ENCODE results near the gene TNFRSF12A.
A peak's percentile ranks its signal among the peaks of the same experiment; 100 is the strongest.
"Not testable (repeated sequence)": the region's sequence is repeated elsewhere in the genome, so short reads cannot be mapped to it uniquely, and the experiment has no call there.

The TNFRSF12A gene

DNA sequence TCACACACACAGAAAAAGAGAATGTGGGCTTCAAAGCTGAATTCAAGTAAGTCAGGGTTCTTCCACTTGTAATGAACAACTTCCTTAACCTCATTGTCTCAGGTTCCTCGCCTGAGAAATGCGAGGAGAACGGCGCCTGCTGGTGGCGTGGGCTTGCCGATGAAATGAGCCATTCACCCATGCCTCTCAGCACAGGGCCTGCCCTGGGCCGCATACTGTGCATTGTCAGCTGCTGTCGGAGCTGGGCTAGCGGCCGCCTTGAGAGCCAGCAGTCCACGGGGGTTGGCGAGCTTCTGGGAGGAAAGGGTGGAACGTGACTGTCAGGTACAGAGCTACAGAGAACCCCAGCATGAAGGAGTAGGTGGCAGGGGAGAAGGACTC, 33.2 kb downstream of the TNFRSF12A start:
- H3K27me3 Mint-ChIP-seq: not testable (repeated sequence)

DNA sequence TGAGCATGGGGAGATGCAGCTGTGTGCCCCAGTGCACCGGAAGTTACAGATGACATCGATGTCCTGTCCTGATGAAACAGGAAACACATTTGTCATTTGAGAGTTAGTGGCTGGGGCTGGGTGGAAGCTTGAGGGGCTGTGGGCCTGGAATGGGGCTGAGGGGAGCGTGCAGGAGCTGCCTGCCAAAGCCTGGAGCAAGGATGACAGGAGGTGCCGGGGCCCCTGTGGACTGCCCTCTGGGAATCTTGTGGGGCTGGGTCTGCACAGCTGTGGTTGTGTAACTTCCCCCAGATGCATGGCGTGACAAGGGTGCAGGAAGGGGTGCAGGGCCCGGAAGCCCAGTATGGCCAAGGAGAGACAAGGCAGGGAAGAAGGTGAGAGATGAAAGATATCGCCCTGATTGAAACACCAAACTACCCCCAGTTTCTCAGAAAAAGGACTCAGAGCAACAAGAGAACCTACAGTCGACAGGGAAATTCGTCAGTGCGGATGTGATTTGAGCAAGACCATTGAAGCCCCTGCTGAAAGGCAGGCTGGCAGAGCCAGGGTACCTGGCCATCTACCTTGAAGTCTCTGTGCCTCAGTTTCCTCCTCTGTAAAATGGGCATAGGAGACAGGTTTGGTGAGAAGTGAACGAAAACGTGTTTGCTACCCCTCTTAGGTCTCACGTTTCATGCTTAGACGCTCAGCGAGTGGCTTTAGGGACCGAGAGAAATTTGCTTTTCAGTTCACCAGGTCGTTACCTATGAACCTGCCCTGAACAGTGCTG, 35.0 kb downstream of the TNFRSF12A start:
- Mint-ChIP-seq H3K4me1 (peaks cover 58% of the 10 kb centered on the region), H3K36me3 (ENCODE audit: insufficient read depth) (peaks cover 8% of the 10 kb centered on the region), H3K27ac (ENCODE audit: low read depth) (peak overlapping the region; percentile 83), H3K27me3 (no peaks in the 10 kb centered on the region), H3K4me3 (peak overlapping the region; percentile 66), H3K9me3 (no peaks in the 10 kb centered on the region)
- DNase-seq (ENCODE audit: low spot score in 2 of 2) (no peak), ATAC-seq (replicated peaks; ENCODE audit: extremely low read depth, poor library complexity, severe bottlenecking) (no peak)

More for the DNA sequence above, 33.2 kb downstream of the TNFRSF12A start:
- H3K4me3 Mint-ChIP-seq: peak overlapping the region; percentile 6
- not testable (repeated sequence) for H3K9me3 Mint-ChIP-seq; H3K27ac Mint-ChIP-seq (ENCODE audit: low read depth); H3K36me3 Mint-ChIP-seq (ENCODE audit: insufficient read depth); DNase-seq (ENCODE audit: low spot score in 2 of 2)
- H3K4me1 Mint-ChIP-seq: peaks cover 59% of the 10 kb centered on the region
- peak; percentile 33 for ATAC-seq (replicated peaks; ENCODE audit: extremely low read depth, poor library complexity, severe bottlenecking)

DNA sequence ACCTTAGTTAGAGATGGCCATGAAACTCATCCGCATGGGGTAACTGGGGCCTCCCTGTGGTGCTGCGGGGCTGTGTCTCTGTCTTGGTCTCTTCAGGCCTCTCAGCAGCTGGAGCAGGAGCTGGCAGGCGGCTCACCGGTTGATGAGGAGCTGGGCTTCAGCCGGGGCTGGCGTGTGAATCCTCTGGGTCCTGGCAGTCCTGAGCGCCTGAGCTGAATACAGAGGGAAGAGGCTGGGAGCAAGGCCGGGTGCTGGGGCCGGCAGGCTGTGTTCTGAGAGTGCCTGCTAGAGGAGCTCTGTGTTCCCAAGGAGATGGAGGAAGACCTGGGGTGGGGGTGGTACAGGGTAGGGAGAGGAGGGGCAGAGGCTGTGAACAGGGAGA, 35.6 kb downstream of the TNFRSF12A start:
- Mint-ChIP-seq H3K4me3 (peak overlapping the region; percentile 66), H3K27ac (ENCODE audit: low read depth) (peak overlapping the region; percentile 83), H3K4me1 (peaks cover 52% of the 10 kb centered on the region)
- ATAC-seq (replicated peaks; ENCODE audit: extremely low read depth, poor library complexity, severe bottlenecking); H3K36me3 Mint-ChIP-seq (ENCODE audit: insufficient read depth); H3K27me3 Mint-ChIP-seq; H3K9me3 Mint-ChIP-seq; DNase-seq (ENCODE audit: low spot score in 2 of 2): not testable (repeated sequence)

DNA sequence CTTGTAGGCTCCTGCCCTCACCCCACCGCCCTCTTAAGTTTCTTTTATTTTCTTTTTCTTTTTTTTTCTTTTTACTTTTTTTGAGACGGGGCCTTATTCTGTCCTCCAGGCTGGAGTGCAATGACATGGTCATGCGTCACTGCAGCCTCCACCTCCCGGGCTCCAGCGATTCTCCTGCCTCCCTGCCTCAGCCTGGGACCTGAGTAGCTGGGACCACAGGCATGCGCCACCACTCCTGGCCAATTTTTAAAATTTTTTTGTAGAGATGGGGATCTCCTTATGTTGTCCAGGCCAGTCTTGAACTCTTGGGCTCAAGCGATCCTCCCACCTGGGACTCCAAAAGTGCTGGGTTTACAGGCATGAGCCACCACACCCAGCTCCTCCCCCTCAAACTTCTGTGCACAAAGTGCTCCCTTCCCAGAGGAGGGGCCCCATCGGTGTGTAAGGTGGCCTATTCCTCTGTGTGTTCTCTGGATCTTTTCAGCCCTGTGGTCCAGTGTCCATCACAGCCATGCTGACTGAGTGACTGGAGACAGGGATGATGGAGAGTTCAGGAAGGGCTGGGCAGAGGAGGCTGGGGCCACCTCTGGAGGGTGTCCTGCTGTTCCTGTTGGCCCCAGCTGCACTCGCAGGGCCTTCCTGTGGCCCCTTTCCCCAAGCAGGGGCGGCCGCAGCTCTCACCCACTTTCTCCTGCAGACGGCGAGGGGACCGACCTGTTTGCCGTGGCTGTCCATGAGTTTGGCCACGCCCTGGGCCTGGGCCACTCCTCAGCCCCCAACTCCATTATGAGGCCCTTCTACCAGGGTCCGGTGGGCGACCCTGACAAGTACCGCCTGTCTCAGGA, 36.4 kb downstream of the TNFRSF12A start:
- ATAC-seq (replicated peaks; ENCODE audit: extremely low read depth, poor library complexity, severe bottlenecking): no peak
- no peaks in the 10 kb centered on the region for H3K27me3 Mint-ChIP-seq
- peak overlapping the region; percentile 88 for H3K4me3 Mint-ChIP-seq
- H3K9me3 Mint-ChIP-seq: no peaks in the 10 kb centered on the region
- no peak for DNase-seq (ENCODE audit: low spot score in 2 of 2)
- H3K27ac Mint-ChIP-seq (ENCODE audit: low read depth): peak overlapping the region; percentile 83
- peaks cover 45% of the 10 kb centered on the region for H3K4me1 Mint-ChIP-seq
- H3K36me3 Mint-ChIP-seq (ENCODE audit: insufficient read depth): peaks cover 8% of the 10 kb centered on the region

- Mint-ChIP-seq H3K36me3 (ENCODE audit: insufficient read depth) (peaks cover 8% of the 10 kb centered on the region), H3K9me3 (no peaks in the 10 kb centered on the region)
Measured at GRCh38 chr16:3057181-3058138, 37.3 kb downstream of the TNFRSF12A start.

DNA sequence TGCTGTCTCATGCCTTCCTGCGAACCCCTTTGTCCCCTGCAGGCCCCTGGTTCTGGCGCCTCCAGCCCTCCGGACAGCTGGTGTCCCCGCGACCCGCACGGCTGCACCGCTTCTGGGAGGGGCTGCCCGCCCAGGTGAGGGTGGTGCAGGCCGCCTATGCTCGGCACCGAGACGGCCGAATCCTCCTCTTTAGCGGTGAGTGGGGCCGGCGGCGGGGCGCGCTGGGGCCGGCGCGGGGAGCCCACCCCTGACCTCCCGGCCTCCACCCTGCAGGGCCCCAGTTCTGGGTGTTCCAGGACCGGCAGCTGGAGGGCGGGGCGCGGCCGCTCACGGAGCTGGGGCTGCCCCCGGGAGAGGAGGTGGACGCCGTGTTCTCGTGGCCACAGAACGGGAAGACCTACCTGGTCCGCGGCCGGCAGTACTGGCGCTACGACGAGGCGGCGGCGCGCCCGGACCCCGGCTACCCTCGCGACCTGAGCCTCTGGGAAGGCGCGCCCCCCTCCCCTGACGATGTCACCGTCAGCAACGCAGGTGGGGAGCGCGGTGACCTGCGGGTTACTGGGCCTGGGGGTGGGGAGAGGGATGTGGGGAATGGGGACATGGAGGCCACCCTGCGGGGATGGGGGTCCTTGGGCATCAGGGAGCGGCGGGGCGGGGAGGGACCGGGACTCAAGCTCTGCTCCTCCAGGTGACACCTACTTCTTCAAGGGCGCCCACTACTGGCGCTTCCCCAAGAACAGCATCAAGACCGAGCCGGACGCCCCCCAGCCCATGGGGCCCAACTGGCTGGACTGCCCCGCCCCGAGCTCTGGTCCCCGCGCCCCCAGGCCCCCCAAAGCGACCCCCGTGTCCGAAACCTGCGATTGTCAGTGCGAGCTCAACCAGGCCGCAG, 38.2 kb downstream of the TNFRSF12A start:
- ATAC-seq (replicated peaks; ENCODE audit: extremely low read depth, poor library complexity, severe bottlenecking) (peak; percentile 50), DNase-seq (ENCODE audit: low spot score in 2 of 2) (no peak)
- Mint-ChIP-seq H3K36me3 (ENCODE audit: insufficient read depth) (peaks cover 8% of the 10 kb centered on the region), H3K9me3 (no peaks in the 10 kb centered on the region), H3K27me3 (no peaks in the 10 kb centered on the region), H3K4me1 (peaks cover 44% of the 10 kb centered on the region), H3K27ac (ENCODE audit: low read depth) (peak overlapping the region; percentile 83), H3K4me3 (peak overlapping the region; percentile 88)

More at GRCh38 chr16:3057181-3058138, 37.3 kb downstream of the TNFRSF12A start:
- H3K4me1 Mint-ChIP-seq: peaks cover 39% of the 10 kb centered on the region
- no peaks in the 10 kb centered on the region for H3K27me3 Mint-ChIP-seq
- ATAC-seq (replicated peaks; ENCODE audit: extremely low read depth, poor library complexity, severe bottlenecking) (no peak), DNase-seq (ENCODE audit: low spot score in 2 of 2) (no peak)
- H3K27ac Mint-ChIP-seq (ENCODE audit: low read depth): peak overlapping the region; percentile 83
- peak overlapping the region; percentile 88 for H3K4me3 Mint-ChIP-seq

DNA sequence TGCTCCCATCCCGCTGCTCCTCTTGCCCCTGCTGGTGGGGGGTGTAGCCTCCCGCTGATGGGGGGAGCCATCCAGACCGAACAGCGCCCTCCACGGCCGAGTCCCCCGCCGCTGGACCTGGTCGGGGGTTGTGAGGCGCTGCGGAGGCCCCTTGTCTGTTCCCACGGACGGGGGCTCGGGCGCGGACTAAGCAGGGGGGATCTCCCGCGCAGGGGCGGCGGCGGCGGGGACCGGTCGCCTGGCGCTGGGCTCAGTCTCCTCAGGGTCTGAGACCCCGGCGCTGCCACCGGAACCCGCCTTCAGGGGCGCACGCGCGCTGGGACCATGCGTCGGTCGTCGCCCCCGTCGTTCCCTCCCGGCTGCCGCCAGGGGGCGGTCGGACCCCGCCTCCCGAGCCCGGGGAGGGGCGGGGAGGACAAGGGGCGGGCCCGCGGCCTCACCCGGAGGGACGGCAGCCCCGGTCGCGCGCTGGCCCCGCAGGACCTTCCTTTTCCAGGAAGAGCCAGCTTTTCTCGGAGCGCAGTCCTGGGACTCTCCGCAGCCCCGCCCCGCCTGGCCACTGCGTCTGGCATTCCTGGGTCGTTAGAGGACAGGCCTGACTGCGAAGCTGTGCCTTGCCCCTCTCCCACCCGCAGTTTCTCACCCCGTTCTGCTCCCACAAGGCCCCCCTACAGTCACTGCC, 39.0 kb downstream of the TNFRSF12A start:
- peak overlapping the region; percentile 82 for H3K27ac Mint-ChIP-seq (ENCODE audit: low read depth)
- no peaks in the 10 kb centered on the region for H3K9me3 Mint-ChIP-seq
- DNase-seq (ENCODE audit: low spot score in 2 of 2) (peak; percentile 81 to 84), ATAC-seq (replicated peaks; ENCODE audit: extremely low read depth, poor library complexity, severe bottlenecking) (peak; percentile 84)
- H3K4me3 Mint-ChIP-seq: peak overlapping the region; percentile 88
- H3K36me3 Mint-ChIP-seq (ENCODE audit: insufficient read depth): peaks cover 8% of the 10 kb centered on the region
- H3K4me1 Mint-ChIP-seq: peaks cover 42% of the 10 kb centered on the region
- no peaks in the 10 kb centered on the region for H3K27me3 Mint-ChIP-seq

DNA sequence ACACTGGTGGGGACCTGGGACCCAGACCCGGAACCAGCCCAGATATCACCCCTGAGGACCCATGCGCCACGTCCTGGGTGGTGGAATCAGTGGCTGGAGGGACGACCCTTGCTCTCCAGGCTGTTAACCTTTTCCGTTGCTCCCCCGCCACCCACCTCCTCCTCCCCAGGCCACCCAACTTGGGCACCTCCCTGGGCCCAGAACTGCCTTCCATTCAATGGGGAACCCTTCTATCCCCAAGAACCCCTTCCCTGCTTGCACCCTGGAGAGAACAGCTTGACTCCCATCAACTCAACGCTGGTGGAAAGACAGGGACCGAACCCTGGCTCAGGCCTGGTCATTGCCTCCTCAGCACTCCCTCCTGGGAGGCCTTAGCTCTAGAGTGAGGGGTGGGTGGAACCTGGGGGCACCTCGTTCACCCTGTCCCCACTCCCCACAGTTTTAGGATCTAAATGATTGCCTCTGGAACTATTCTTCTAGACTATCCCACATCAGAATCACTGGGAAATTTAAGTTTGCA, 39.6 kb downstream of the TNFRSF12A start:
- DNase-seq (ENCODE audit: low spot score in 2 of 2) (no peak), ATAC-seq (replicated peaks; ENCODE audit: extremely low read depth, poor library complexity, severe bottlenecking) (no peak)
- Mint-ChIP-seq H3K4me3 (peak overlapping the region; percentile 88), H3K36me3 (ENCODE audit: insufficient read depth) (peaks cover 10% of the 10 kb centered on the region), H3K4me1 (peaks cover 43% of the 10 kb centered on the region), H3K27ac (ENCODE audit: low read depth) (peak overlapping the region; percentile 82), H3K9me3 (no peaks in the 10 kb centered on the region), H3K27me3 (no peaks in the 10 kb centered on the region)

DNA sequence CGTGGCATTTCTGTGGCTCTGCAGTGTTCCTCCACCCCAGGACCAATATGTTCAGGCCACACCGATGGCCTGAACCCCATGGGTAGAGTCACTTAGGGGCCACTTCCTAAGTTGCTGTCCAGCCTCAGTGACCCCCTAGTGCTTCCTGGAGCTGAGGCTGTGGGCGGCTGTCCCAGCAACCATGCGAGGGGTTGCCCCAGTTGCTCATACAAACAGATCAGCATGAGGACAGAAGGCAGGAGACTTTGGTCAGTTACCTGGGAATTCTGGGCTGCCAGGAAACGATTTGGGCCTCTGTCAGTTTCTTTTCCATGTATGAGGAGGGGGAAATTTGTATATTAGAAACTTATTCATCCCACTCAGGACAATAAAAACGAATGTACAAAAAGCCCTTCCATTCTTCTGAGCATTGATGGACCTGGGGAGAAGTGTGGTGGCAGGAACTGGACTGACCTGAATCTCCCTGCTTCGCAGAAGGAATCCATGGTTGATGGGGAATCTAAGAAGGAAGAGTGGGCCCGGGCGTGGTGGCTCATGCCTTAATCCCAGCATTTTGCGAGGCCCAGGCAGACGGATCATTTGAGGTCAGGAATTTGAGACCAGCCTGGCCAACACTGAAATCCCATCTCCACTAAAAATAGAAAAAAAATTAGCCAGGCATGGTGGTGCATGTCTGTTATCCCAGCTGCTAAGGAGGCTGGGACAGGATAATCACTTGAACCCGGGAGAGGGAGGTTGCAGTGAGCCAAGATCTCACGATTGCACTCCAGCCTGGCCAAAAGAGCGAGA, 40.4 kb downstream of the TNFRSF12A start:
- H3K4me1 Mint-ChIP-seq: peaks cover 41% of the 10 kb centered on the region
- H3K36me3 Mint-ChIP-seq (ENCODE audit: insufficient read depth): peaks cover 9% of the 10 kb centered on the region

GRCh38 chr16:3062553-3062952, 42.4 kb downstream of the TNFRSF12A start:
- Mint-ChIP-seq H3K27ac (ENCODE audit: low read depth) (peak overlapping the region; percentile 98), H3K4me1 (peaks cover 41% of the 10 kb centered on the region), H3K36me3 (ENCODE audit: insufficient read depth) (peaks cover 23% of the 10 kb centered on the region), H3K4me3 (no peak overlapping the region), H3K9me3 (no peaks in the 10 kb centered on the region), H3K27me3 (no peaks in the 10 kb centered on the region)
- DNase-seq (ENCODE audit: low spot score in 2 of 2) (no peak), ATAC-seq (replicated peaks; ENCODE audit: extremely low read depth, poor library complexity, severe bottlenecking) (no peak)

More for the DNA sequence above, 40.4 kb downstream of the TNFRSF12A start:
- DNase-seq (ENCODE audit: low spot score in 2 of 2): no peak
- no peaks in the 10 kb centered on the region for H3K9me3 Mint-ChIP-seq
- no peaks in the 10 kb centered on the region for H3K27me3 Mint-ChIP-seq
- peak overlapping the region; percentile 82 for H3K27ac Mint-ChIP-seq (ENCODE audit: low read depth)
- peak overlapping the region; percentile 88 for H3K4me3 Mint-ChIP-seq
- ATAC-seq (replicated peaks; ENCODE audit: extremely low read depth, poor library complexity, severe bottlenecking): no peak
